NK-92 treated with Interleukin-12 subunit alpha and Interleukin-12 subunit beta, amount 100 ng/mL, for 24 hours (cell line): ENCODE data around the gene PNLIP.

Experiments used
- DNase-seq: peaks from one replicate; lab custom pipeline; 2025; lab: John Stamatoyannopoulos, UW

Gene PNLIP

GRCh38 chr10:116574797-116575196 is 29.1 kb downstream of the PNLIP start:
- DNase-seq: no peak

- DNase-seq: no peak
These were observed 42.3 kb downstream of the PNLIP start for GRCh38 chr10:116587878-116588591.

- DNase-seq: no peak
These were observed 43.3 kb downstream of the PNLIP start for GRCh38 chr10:116588995-116589394.

- DNase-seq: no peak
These were observed 44.2 kb downstream of the PNLIP start for GRCh38 chr10:116589926-116590325.

GRCh38 chr10:116590590-116591444 is 45.1 kb downstream of the PNLIP start, which contains the start of gene PNLIPRP1:
PNLIPRP1 (plus strand) TSS chr10:116590959; CDS start chr10:116591130, 171 bp downstream.
- no peak for DNase-seq

- DNase-seq: no peak
These were observed 47.5 kb downstream of the PNLIP start for GRCh38 chr10:116593139-116593740.

GRCh38 chr10:116594525-116595035 is 48.8 kb downstream of the PNLIP start:
- no peak for DNase-seq

- DNase-seq: no peak
These were observed 50.3 kb downstream of the PNLIP start for GRCh38 chr10:116596062-116596461.

GRCh38 chr10:116597543-116597942 is 51.8 kb downstream of the PNLIP start:
- DNase-seq: no peak

- DNase-seq: no peak
These were observed 52.6 kb downstream of the PNLIP start for GRCh38 chr10:116598329-116598728.

GRCh38 chr10:116599991-116600390 is 54.3 kb downstream of the PNLIP start:
- DNase-seq: no peak

- DNase-seq: no peak
These were observed 57.1 kb downstream of the PNLIP start for GRCh38 chr10:116602648-116603400.

GRCh38 chr10:116606061-116606483 is 60.3 kb downstream of the PNLIP start:
- DNase-seq: no peak

GRCh38 chr10:116607336-116607735 is 61.6 kb downstream of the PNLIP start:
- no peak for DNase-seq

- DNase-seq: no peak
These were observed 63.2 kb downstream of the PNLIP start for GRCh38 chr10:116608686-116609594.

- DNase-seq: no peak
These were observed 64.9 kb downstream of the PNLIP start for GRCh38 chr10:116610443-116611152.

GRCh38 chr10:116611153-116611545 is 65.4 kb downstream of the PNLIP start:
- no peak for DNase-seq

- no peak for DNase-seq
These were observed 66.5 kb downstream of the PNLIP start for GRCh38 chr10:116612107-116612769.

- no peak for DNase-seq
These were observed 67.7 kb downstream of the PNLIP start for GRCh38 chr10:116613471-116613870.
